NCI-H1930 (cell line): Measurements from ENCODE around the gene ZSWIM9.

Experiments used
- DNase-seq, 2 experiments: peaks; one replicate each; lab custom pipeline; 2025; lab: John Stamatoyannopoulos, UW

Gene ZSWIM9

GRCh38 chr19:48169939-48170803 lies at the start of gene ZSWIM9, which contains the start of gene LIG1:
TSS of gene ZSWIM9 (plus strand) at chr19:48170680. CDS start at chr19:48171803, 1,123 bp downstream.
TSS of gene LIG1 (minus strand) at chr19:48170344. CDS start at chr19:48165566, 4,778 bp downstream.
- peak; percentile 94 to 97 for DNase-seq

- no peak for DNase-seq
These were observed 49.4 kb upstream of the ZSWIM9 start for GRCh38 chr19:48121066-48121465.

GRCh38 chr19:48121909-48122371 lies 48.5 kb upstream of the ZSWIM9 start:
- DNase-seq: no peak

GRCh38 chr19:48122421-48122820 lies 48.1 kb upstream of the ZSWIM9 start:
- no peak for DNase-seq

GRCh38 chr19:48123907-48124651 lies 46.4 kb upstream of the ZSWIM9 start:
- DNase-seq: no peak

GRCh38 chr19:48127561-48127960 lies 42.9 kb upstream of the ZSWIM9 start:
- DNase-seq: no peak

GRCh38 chr19:48133094-48133493 lies 37.4 kb upstream of the ZSWIM9 start:
- DNase-seq: no peak

GRCh38 chr19:48135411-48135810 lies 35.1 kb upstream of the ZSWIM9 start:
- DNase-seq: no peak

GRCh38 chr19:48136547-48136946 lies 33.9 kb upstream of the ZSWIM9 start:
- no peak for DNase-seq

GRCh38 chr19:48137411-48137810 lies 33.1 kb upstream of the ZSWIM9 start:
- no peak for DNase-seq

- no peak for DNase-seq
These were observed 31.4 kb upstream of the ZSWIM9 start for GRCh38 chr19:48139053-48139452.

- DNase-seq: no peak
These were observed 22.8 kb upstream of the ZSWIM9 start for GRCh38 chr19:48147597-48148175.

- DNase-seq: no peak
These were observed 21.9 kb upstream of the ZSWIM9 start for GRCh38 chr19:48148576-48148975.

- DNase-seq: no peak
These were observed 21.1 kb upstream of the ZSWIM9 start for GRCh38 chr19:48149430-48149829.

- DNase-seq: peak in 1 of 2 experiments; percentile 64
These were observed 17.9 kb upstream of the ZSWIM9 start for GRCh38 chr19:48152551-48152950.

GRCh38 chr19:48154003-48154402 lies 16.5 kb upstream of the ZSWIM9 start:
- no peak for DNase-seq

GRCh38 chr19:48158210-48158790 lies 12.2 kb upstream of the ZSWIM9 start:
- DNase-seq: no peak

- DNase-seq: no peak
These were observed 1.8 kb upstream of the ZSWIM9 start for GRCh38 chr19:48168689-48169088.

- peak; percentile 76 to 83 for DNase-seq
These were observed 922 bp upstream of the ZSWIM9 start for GRCh38 chr19:48169578-48169938.

GRCh38 chr19:48170817-48171347 lies 402 bp downstream of the ZSWIM9 start:
- DNase-seq: no peak

- DNase-seq: no peak
These were observed 1.2 kb downstream of the ZSWIM9 start for GRCh38 chr19:48171710-48172109.

GRCh38 chr19:48174445-48175030 lies 4.1 kb downstream of the ZSWIM9 start:
- no peak for DNase-seq
